HuH-7 (cell line): ENCODE measurements around the gene C1orf141.
"Not testable (repeated sequence)": the region's sequence is repeated elsewhere in the genome, so short reads cannot be mapped to it uniquely, and the experiment has no call there.

ENCODE experiments used
- DNase-seq: peaks from one replicate; pipeline ENCODE4 v3.0.0; 2011; ENCODE audit warnings: low spot score

C1orf141 gene

GRCh38 chr1:67142931-67143330 lies 8.2 kb upstream of the C1orf141 start:
- no peak for DNase-seq

GRCh38 chr1:67141832-67142231 lies 7.1 kb upstream of the C1orf141 start:
- DNase-seq, result not testable (repeated sequence)

- DNase-seq, result no peak
Observed at GRCh38 chr1:67140460-67140859, 5.7 kb upstream of the C1orf141 start.

- DNase-seq, result peak; percentile 32
Observed at GRCh38 chr1:67138813-67139499, 4.2 kb upstream of the C1orf141 start.

GRCh38 chr1:67137307-67137753 lies 2.6 kb upstream of the C1orf141 start:
- DNase-seq, result no peak

GRCh38 chr1:67135354-67135753 lies 584 bp upstream of the C1orf141 start:
- DNase-seq, result no peak

GRCh38 chr1:67133177-67133576 lies 1.6 kb downstream of the C1orf141 start:
- DNase-seq, result no peak

GRCh38 chr1:67130673-67131072 lies 4.1 kb downstream of the C1orf141 start:
- DNase-seq, result no peak

GRCh38 chr1:67126974-67127373 lies 7.8 kb downstream of the C1orf141 start:
- DNase-seq, result no peak

- DNase-seq, result no peak
Observed at GRCh38 chr1:67126111-67126746, 8.5 kb downstream of the C1orf141 start.

- no peak for DNase-seq
Observed at GRCh38 chr1:67124455-67124854, 10.3 kb downstream of the C1orf141 start.

GRCh38 chr1:67120855-67121619 lies 13.7 kb downstream of the C1orf141 start:
- no peak for DNase-seq

- no peak for DNase-seq
Observed at GRCh38 chr1:67118646-67119045, 16.1 kb downstream of the C1orf141 start.

GRCh38 chr1:67118191-67118590 lies 16.6 kb downstream of the C1orf141 start:
- no peak for DNase-seq

GRCh38 chr1:67114162-67114561 lies 20.6 kb downstream of the C1orf141 start:
- DNase-seq, result no peak

GRCh38 chr1:67110352-67110751 lies 24.4 kb downstream of the C1orf141 start:
- no peak for DNase-seq

- no peak for DNase-seq
Observed at GRCh38 chr1:67105508-67105907, 29.3 kb downstream of the C1orf141 start.

- DNase-seq, result no peak
Observed at GRCh38 chr1:67103548-67103947, 31.2 kb downstream of the C1orf141 start.

- DNase-seq, result no peak
Observed at GRCh38 chr1:67100833-67101232, 33.9 kb downstream of the C1orf141 start.

- DNase-seq, result peak; percentile 48
Observed at GRCh38 chr1:67097305-67097704, 37.5 kb downstream of the C1orf141 start.

GRCh38 chr1:67094191-67094590 lies 40.6 kb downstream of the C1orf141 start:
- no peak for DNase-seq

- no peak for DNase-seq
Observed at GRCh38 chr1:67089685-67090208, 45.0 kb downstream of the C1orf141 start.

- DNase-seq, result no peak
Observed at GRCh38 chr1:67088440-67088839, 46.3 kb downstream of the C1orf141 start.
